ENCODE measurements around the gene CDH13. TPM values are rescaled to one million over a fixed set of nuclear protein-coding genes. Genes with fewer than 3 reads are reported as not detected.

Gene CDH13
- polyA plus RNA-seq, 1 donor from 2014 or later = 3.2 TPM

DNA sequence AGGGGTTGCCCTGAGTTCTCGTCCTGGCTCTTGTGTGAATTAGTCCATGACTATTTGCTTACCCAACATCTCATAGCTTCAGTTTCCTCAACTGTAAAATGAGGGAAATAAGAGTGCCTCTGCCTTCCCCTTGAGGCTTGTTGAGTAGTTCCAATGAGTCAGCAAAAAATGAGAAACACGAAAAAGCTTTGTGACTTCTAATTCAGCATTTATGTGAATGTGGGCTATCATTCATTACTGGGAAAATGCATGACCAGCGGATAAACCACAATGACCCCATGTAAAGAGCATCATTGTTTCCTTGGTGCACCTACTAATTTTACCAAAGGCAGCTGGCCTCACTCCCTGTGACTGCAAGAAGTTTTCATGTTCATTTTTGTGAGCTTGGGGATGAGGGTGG, 806.4 kb downstream of the CDH13 start:
- Histone ChIP-seq H3K9me2 (ENCODE audit: insufficient read depth, low read length) (no peaks in the 10 kb centered on the region), H3K27me3 (ENCODE audit: insufficient read depth, low read depth, low read length) (no peaks in the 10 kb centered on the region), H3K9ac (ENCODE audit: low read length) (no peak overlapping the region), H3K4me3 (ENCODE audit: low read length) (no peak overlapping the region), H3K27ac (ENCODE audit: low read length) (no peak overlapping the region), H3K36me3 (ENCODE audit: insufficient read depth, low read length) (no peaks in the 10 kb centered on the region), H3K4me2 (ENCODE audit: low read length) (no peak overlapping the region), H3K9me3 (ENCODE audit: low read length) (no peaks in the 10 kb centered on the region), H3K79me2 (replicated peaks; ENCODE audit: insufficient read depth, low read length) (no peaks in the 10 kb centered on the region), H4K20me1 (ENCODE audit: insufficient read depth) (no peaks in the 10 kb centered on the region), H3F3A (ENCODE audit: insufficient read depth, low read length, poor library complexity, severe bottlenecking) (no peaks in the 10 kb centered on the region), H2AFZ (ENCODE audit: low read depth, low read length) (no peak overlapping the region)
- TF ChIP-seq POLR2AphosphoS5 (IDR thresholded peaks at IDR 0.05) (no peak), MXI1 (conservative IDR thresholded peaks at IDR 0.05; ENCODE audit: poor library complexity, severe bottlenecking) (no peak), CTCF (IDR thresholded peaks at IDR 0.05; ENCODE audit: poor library complexity, severe bottlenecking) (no peak), TAF1 (IDR thresholded peaks at IDR 0.05; ENCODE audit: low read depth) (no peak), SMC3 (conservative IDR thresholded peaks at IDR 0.05; ENCODE audit: poor library complexity) (no peak), EZH2 (IDR thresholded peaks at IDR 0.05; ENCODE audit: borderline replicate concordance, insufficient read depth, low read length, poor library complexity, severe bottlenecking) (no peak), RAD21 (conservative IDR thresholded peaks at IDR 0.05) (no peak), EP300 (conservative IDR thresholded peaks at IDR 0.05; ENCODE audit: poor library complexity, severe bottlenecking) (no peak)
- TF ChIP-seq, protein P1, sequence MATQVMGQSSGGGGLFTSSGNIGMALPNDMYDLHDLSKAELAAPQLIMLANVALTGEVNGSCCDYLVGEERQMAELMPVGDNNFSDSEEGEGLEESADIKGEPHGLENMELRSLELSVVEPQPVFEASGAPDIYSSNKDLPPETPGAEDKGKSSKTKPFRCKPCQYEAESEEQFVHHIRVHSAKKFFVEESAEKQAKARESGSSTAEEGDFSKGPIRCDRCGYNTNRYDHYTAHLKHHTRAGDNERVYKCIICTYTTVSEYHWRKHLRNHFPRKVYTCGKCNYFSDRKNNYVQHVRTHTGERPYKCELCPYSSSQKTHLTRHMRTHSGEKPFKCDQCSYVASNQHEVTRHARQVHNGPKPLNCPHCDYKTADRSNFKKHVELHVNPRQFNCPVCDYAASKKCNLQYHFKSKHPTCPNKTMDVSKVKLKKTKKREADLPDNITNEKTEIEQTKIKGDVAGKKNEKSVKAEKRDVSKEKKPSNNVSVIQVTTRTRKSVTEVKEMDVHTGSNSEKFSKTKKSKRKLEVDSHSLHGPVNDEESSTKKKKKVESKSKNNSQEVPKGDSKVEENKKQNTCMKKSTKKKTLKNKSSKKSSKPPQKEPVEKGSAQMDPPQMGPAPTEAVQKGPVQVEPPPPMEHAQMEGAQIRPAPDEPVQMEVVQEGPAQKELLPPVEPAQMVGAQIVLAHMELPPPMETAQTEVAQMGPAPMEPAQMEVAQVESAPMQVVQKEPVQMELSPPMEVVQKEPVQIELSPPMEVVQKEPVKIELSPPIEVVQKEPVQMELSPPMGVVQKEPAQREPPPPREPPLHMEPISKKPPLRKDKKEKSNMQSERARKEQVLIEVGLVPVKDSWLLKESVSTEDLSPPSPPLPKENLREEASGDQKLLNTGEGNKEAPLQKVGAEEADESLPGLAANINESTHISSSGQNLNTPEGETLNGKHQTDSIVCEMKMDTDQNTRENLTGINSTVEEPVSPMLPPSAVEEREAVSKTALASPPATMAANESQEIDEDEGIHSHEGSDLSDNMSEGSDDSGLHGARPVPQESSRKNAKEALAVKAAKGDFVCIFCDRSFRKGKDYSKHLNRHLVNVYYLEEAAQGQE (IDR thresholded peaks at IDR 0.05; ENCODE audit: borderline replicate concordance) = no peak

GRCh38 chr16:83437036-83437435, 810.3 kb downstream of the CDH13 start:
- Histone ChIP-seq H3K9ac (ENCODE audit: low read length) (no peak overlapping the region), H3K4me3 (ENCODE audit: low read length) (no peak overlapping the region), H3K36me3 (ENCODE audit: insufficient read depth, low read length) (no peaks in the 10 kb centered on the region), H2AFZ (ENCODE audit: low read depth, low read length) (no peak overlapping the region), H3K9me2 (ENCODE audit: insufficient read depth, low read length) (no peaks in the 10 kb centered on the region), H3K27me3 (ENCODE audit: insufficient read depth, low read depth, low read length) (no peaks in the 10 kb centered on the region), H3K27ac (ENCODE audit: low read length) (no peak overlapping the region), H3K9me3 (ENCODE audit: low read length) (no peaks in the 10 kb centered on the region), H3K4me2 (ENCODE audit: low read length) (no peak overlapping the region), H4K20me1 (ENCODE audit: insufficient read depth) (no peaks in the 10 kb centered on the region), H3F3A (ENCODE audit: insufficient read depth, low read length, poor library complexity, severe bottlenecking) (no peaks in the 10 kb centered on the region), H3K79me2 (replicated peaks; ENCODE audit: insufficient read depth, low read length) (no peaks in the 10 kb centered on the region)
- TF ChIP-seq, protein P1 (IDR thresholded peaks at IDR 0.05; ENCODE audit: borderline replicate concordance) = no peak
- TF ChIP-seq EZH2 (IDR thresholded peaks at IDR 0.05; ENCODE audit: borderline replicate concordance, insufficient read depth, low read length, poor library complexity, severe bottlenecking) (no peak), RAD21 (conservative IDR thresholded peaks at IDR 0.05) (no peak), MXI1 (conservative IDR thresholded peaks at IDR 0.05; ENCODE audit: poor library complexity, severe bottlenecking) (no peak), SMC3 (conservative IDR thresholded peaks at IDR 0.05; ENCODE audit: poor library complexity) (no peak), EP300 (conservative IDR thresholded peaks at IDR 0.05; ENCODE audit: poor library complexity, severe bottlenecking) (no peak), TAF1 (IDR thresholded peaks at IDR 0.05; ENCODE audit: low read depth) (no peak), CTCF (IDR thresholded peaks at IDR 0.05; ENCODE audit: poor library complexity, severe bottlenecking) (no peak), POLR2AphosphoS5 (IDR thresholded peaks at IDR 0.05) (no peak)

All from neural cell (in vitro differentiated cells).